Suppressor macrophage treated with lipopolysaccharide for 1 hour (primary cell): ENCODE results near the gene CSRP2.

Experiments used
- DNase-seq, 3 donors: peaks; one replicate each; pipeline ENCODE4 v3.0.0-alpha.2; 2020 to 2022

Gene CSRP2

GRCh38 chr12:76859611-76860010 is 19.2 kb downstream of the CSRP2 start:
- DNase-seq: no peak

DNA sequence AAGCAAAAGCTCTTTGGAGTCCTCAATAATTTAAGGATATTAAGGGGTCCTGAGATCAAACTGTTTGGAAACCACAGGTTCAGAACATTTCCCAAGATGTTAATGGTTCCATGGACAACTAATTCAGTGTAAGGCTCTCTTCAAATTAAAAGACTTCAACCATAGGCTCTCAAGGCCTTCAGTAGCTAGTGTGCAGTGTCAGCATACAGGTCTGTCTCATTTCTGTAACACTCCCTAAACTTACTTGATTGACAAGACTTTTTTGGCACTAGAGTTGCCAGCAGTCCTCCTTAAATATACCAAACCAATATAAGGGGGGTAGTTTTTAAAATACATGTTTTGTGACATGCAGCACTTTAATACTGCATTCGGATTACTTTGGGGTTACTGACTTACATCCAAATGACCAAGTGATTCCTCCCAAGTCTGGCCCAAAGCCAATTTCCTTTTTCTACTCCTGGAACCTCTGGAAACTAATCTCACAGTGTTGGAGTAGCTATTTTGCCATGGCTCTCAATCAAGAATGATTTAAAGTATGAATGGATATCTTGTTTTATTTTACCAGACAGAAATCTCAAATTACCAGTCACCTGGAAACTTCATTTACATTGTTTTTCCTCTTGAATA is 22.7 kb downstream of the CSRP2 start:
- no peak for DNase-seq

- no peak for DNase-seq
Observed at GRCh38 chr12:76855271-76855670, 23.5 kb downstream of the CSRP2 start.

- no peak for DNase-seq
Observed at GRCh38 chr12:76852106-76852505, 26.7 kb downstream of the CSRP2 start.

GRCh38 chr12:76848132-76848531 is 30.7 kb downstream of the CSRP2 start:
- DNase-seq: no peak

GRCh38 chr12:76847260-76847659 is 31.6 kb downstream of the CSRP2 start:
- no peak for DNase-seq

GRCh38 chr12:76836633-76837032 is 42.2 kb downstream of the CSRP2 start:
- DNase-seq: no peak

GRCh38 chr12:76830436-76830835 is 48.4 kb downstream of the CSRP2 start:
- no peak for DNase-seq

DNA sequence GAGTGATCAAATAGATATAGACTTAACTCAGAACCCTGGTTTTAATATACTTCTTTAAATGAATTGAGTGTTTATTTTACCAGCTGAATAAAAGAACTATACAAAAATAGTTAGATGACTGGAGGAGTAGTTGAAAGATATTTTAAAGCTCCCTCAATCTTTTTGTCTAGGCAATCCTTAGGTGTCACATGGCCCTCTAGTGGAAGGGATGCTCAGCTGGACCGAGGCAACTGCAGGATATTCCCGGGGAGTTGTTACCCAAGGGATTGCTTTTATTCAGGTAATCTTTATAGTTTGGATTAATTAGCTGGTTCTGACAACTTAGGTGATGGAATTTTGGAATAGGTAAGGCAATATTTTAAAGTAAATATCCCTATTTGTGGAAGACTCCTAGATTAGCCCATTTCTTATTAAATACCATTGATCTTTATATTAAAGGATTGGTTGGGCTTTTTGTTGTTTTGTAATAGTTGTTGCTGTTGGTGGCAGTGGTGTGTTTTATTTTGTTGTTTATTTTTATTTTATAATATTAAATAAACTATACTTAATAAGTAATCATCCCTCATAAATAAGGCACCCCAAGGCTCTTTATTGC is 57.8 kb downstream of the CSRP2 start:
- DNase-seq: peak in 2 of 3 donors; percentile 3 to 5

DNA sequence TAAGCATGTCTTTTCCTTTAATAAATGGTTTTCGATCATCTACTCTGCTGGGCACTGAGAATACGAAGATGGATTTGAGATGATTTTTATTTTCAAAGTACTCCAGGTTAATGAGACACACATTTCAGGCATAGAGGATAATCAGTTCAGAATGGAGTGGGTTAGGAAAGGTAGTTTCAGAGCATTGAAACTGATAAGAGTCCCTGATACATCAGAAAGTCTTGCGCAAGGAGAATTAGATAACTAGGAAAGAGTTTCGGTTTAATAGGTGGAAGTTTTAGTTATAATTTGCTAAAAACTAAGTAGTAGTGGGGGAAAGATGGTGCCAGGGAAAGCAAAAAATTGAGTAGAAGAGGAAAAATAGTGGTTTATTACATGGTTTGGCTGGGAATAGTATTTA is 64.8 kb downstream of the CSRP2 start:
- DNase-seq: no peak

GRCh38 chr12:76813265-76813664 is 65.6 kb downstream of the CSRP2 start:
- DNase-seq: no peak

GRCh38 chr12:76811976-76812375 is 66.8 kb downstream of the CSRP2 start:
- DNase-seq: no peak

DNA sequence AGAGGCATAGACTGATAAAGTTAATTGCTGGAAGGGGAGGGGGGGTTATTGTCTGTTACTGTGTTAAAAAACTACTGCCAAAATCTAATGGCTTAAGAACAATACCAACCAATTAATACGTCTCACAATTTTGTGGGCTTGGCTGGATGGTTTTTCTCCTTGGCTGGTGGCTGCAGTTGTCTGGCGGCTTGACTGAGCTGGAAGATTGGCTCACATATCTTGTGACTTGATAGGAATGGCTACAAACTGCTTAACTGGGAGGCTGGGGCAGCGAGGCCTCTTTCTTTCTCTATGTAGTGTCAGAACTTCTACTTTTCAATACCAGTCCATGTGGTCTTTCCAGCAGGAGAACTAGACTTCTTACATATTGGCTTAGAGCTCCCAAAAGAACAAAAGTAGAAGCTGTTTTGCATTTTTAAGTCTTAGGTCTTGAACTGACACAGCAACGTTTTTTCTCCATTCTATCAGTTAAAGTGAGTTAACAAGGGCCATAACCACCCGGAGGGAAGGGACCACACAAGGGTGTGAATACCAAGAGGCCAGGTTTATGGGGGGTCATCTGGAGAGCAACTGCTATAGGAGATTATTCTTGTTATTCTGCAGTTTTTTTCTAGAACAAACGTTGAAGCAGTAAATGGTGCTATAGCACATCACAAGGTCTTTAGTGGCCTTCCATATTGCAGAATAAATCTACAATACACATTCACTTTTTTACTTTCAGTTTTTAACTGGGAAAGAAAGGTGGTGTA is 68.0 kb downstream of the CSRP2 start:
- DNase-seq: no peak
